HG03139 (cell line): ENCODE data around the gene PGM1.

Source experiments
- ATAC-seq: cut with Tn5 transposase; IDR thresholded peaks from one replicate; pipeline ENCODE4 v1.9.1; 2021; ENCODE audit not compliant: unreplicated experiment

Gene PGM1

DNA sequence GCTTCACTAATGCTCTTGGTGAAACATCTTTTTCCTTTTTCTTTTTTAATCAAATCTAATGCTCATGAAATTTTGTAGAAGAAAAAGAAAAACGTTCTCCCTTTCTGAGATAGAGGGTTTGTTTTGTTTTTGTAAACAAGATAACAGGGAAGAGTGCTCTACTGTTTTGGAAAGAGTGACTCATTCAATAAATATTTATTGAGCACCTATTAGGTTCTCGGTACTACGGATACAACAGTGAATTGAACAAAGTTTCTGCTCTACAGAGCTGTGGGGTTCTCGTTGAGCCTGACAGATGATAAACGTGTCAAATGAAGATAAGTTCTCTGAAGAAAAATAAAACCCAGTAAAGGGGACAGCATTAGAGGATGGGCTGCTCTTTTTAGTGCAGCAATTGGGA is 7.0 kb downstream of the PGM1 start:
- no peak for ATAC-seq

GRCh38 chr1:63601061-63601460 is 7.8 kb downstream of the PGM1 start:
- ATAC-seq = no peak

DNA sequence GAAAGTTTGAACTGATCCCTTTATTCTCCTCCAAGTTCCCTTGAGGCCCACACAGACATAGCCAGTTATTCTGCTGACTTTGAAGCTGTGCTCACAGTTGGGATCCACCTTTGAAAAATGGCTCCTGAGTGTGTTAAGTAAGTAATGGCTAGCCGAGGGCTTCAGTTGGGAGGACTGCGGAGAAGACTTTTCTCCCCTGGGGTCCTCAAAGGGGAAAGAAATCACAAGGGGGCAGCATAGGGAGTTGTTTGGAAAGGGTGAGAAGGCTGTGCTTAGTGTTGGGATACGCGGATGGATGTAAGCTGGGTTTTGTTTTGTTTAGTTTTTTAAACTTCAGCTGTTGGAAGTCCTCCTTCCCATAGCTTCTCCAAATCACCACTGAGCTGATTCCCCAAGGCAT is 8.3 kb downstream of the PGM1 start:
- ATAC-seq = no peak

DNA sequence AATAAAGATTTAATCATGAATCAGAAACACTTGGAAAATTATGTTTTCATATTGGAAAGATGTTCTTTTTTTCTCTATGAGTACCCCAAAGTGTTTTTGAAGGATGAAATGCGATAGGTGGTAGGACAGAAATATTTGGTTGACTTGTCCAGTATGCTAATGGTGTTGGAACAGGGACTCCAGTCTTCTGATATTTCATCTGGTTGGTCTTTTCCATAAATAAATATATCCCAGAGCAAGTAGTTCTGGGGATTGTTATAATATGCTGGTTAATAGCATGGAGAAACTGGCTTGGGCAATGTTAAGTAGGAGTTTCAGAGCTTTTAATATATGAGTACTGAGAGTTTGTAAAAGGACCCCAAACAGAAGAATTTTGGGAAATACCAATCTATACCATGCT is 8.7 kb downstream of the PGM1 start:
- no peak for ATAC-seq

DNA sequence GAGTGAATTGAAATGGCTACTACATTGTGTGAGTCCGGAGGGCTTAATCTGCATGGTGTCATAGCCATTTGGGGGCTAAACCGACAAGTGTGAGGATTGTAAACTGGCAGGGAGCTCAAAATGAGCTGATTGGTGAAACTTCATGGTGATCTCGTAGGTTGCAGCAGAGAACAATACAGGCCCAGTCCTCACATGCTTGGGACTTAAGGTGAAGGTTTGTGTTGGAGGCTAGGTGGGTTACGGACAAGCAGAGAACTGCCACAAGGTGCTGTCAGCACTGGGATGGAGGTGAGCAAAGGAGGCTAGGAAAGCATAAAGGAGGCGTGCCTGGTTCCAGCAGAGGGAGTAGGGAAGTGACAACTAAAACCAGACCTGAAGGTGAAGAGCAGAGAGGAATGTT is 9.4 kb downstream of the PGM1 start:
- no peak for ATAC-seq

- no peak for ATAC-seq
These were observed 10.6 kb downstream of the PGM1 start for GRCh38 chr1:63603810-63604209.

DNA sequence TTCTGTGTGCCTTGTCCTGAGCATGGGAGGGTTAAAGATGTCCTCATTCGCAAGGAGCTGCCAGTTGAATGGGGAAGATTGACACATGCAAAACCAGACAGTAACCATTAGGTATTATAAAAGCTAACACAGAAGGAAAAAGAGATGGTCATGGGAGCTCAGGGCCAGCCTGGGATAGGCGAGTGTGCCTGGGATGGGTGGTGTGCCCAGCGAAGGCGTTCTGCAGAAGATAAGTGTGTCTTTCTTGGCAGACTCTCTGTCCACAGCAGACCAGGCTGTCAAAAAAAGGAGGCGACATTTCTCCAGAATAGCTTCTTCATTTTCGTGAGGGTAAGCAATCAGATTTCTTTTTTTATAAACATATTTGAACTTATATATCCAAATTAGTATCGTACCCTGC is 14.1 kb downstream of the PGM1 start:
- no peak for ATAC-seq

DNA sequence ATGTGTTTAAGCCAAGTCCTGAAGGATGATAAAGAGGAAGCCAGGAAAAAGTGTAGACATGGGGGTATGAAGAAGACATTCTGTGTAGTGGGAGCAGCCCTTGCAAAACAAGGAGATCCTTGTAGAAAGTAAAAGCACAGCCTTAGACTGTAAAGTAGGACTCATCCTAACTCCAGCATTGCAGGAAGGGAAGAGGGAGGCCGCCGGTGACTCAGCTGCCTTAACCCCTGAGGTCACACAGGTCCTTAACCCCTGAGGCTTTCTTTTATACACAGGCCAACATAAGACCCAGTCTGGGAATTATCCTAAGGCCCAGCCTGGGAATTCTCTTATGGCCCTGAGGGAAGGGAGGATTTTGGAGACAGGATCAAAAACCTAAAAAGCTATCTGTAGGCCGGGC is 18.0 kb downstream of the PGM1 start:
- no peak for ATAC-seq

DNA sequence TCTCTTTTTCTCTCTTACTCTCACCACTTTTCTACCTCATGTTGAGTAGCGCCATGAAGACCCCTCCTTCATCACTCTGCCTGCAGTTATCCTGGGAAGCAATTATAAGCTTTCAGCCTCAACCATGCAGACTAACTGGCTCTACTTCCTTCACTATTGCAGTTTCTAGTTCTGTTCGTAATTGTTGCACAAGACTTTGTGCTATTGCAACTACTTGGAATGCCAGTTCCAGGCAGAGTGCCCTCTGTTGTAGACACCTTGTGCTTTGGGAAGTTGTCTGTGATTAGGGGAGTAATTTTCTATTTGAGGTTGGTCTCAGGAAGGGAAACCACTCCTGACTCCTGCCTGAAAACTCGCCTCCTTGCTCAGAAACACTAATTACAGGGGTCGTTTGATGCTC is 19.4 kb downstream of the PGM1 start:
- ATAC-seq = no peak

GRCh38 chr1:63612971-63613370 is 19.8 kb downstream of the PGM1 start:
- no peak for ATAC-seq

DNA sequence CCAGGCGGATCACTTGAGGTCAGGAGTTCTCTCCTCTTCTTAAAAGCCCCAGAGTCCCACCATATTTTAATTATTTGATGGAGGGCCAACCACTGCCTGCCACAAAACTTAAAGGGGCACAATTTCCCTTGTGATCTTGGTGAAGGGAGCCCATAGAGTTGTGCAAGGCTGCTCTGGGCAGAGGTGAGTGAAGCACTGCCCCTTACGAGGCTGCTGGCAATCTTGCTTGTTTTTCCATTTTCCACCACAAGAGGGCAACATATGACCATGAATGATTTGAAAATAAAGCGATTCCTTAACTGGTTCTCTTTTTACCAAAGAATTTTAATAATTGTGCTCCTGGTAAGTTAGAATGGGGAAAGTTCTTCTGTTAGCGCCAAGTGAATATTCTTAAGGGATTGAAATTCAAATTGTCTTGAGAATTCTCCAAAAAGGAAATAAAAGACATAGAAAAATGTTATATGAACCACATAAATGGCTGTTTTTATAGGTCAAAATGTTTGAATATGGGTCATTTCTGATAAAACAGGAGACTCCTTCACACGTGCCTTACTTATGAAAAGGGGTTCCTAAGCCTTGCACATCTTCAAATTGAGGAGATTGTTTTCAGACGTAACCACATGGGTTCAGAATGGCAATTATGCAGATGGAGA is 22.7 kb downstream of the PGM1 start:
- peak; percentile 78 for ATAC-seq

DNA sequence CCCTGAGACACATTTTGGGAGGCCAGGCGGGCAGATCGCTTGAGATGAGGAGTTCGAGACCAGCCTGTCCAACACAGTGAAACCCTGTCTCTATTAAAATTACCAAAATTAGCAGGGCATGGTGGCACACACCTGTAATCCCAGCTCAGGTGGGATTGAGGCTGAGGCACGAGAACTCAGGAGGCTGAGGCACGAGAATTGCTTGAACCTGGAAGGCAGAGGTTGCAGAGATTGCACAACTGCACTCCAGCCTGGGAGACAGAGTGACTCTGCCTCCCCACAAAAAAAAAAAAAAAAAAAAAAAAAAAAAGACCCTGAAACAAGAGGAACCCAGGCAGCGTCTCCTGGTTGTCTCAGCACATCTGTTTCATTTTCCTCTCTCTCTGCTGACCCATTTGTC is 24.2 kb downstream of the PGM1 start:
- no peak for ATAC-seq

- ATAC-seq = no peak
These were observed 24.8 kb downstream of the PGM1 start for GRCh38 chr1:63618011-63618410.

- no peak for ATAC-seq
These were observed 26.3 kb downstream of the PGM1 start for GRCh38 chr1:63619558-63619957.

GRCh38 chr1:63620671-63621070 is 27.5 kb downstream of the PGM1 start:
- ATAC-seq = no peak

- ATAC-seq = no peak
These were observed 27.9 kb downstream of the PGM1 start for GRCh38 chr1:63621075-63621474.

GRCh38 chr1:63621698-63622097 is 28.5 kb downstream of the PGM1 start:
- no peak for ATAC-seq

DNA sequence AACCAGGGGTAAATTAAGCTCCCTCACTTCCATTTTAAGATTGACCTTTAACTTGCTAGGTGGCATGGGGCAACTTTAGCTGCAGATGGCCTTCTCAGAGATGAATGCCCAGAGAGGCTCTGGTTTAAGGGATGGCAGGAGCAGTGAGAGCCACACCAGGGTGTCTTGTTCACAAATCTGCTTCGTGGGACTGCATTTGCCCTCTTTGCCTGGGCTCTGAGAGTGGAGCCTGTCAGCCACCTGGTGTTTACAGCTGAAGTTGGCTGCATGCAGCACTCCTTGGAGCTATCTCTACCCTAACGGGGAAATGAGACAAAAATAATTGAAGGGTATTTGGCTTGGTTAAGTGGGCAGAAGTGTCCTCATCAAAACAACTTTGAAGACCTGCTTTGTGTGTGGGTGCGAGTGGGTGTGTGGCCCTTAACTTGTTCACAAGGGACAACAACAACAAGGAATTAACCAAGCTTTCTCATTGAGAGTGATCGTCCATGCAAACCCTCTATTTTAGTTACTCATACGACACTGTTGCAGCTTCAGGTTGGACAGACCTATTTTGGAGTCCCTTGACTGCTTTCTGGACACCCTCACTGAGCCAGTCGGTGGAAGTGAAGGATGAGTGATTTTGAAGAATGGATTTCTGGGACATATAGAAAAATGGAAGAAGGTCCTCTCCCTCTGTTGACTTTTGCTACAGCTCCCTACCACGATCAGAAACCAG is 29.8 kb downstream of the PGM1 start:
- no peak for ATAC-seq

DNA sequence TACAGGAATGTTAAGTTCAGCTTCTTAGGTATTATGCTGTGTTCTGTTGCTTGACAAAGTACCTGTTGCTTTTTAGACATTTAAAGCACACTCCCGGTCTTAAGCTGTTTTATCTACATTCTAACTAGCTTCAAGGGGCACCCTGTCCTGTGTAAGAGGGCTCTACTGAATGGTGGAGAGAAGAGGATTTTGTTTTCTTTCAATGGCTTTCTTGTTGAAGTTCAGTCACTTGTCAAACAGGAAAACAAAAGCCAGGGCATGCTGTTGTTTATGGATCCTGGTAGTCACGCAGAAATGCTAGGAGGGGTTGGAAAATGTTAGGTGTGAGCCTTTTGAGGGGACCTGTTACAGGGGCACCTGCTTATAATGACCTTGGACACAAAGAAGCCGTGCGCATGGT is 30.7 kb downstream of the PGM1 start:
- ATAC-seq = no peak

DNA sequence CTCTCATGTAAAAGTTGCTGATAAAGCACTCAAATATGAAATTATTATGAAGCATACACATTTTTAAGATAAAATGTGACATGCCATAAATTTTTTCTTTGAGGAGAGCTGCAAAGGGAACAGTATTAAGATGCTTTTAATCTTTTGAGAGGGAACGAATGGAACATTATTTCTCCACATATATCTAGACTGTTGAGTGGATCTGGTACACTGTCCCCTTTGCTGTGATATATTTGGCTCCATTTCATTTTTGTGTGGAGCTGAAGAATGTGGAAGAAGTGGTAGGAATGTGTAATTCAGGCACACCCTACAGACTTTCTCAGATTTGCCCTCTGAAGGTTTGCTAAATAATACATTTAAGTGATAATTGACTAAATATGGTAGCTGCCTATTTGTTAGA is 31.7 kb downstream of the PGM1 start:
- no peak for ATAC-seq

- no peak for ATAC-seq
These were observed 33.0 kb downstream of the PGM1 start for GRCh38 chr1:63626222-63626621.

GRCh38 chr1:63628607-63629006 is 35.4 kb downstream of the PGM1 start:
- ATAC-seq = no peak

DNA sequence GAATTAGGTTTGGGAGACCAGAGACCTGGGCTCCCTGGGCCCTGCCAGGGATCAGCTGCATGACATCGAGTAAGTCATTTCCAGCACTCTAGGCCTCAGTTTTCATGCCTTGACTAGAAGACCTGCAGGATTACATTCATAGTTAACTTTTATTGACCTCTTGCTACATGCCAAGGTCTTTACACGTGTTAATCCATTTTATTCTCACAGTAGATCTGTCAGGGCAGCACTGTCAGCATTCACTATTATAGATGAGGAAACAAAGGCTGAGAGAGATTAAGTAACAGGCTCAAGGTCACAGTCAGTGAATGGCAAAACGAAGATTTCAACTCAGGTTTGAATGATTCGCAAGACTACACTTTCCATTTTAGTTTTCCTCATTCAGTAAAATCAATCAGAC is 37.0 kb downstream of the PGM1 start:
- no peak for ATAC-seq
